Ovary (tissue), 9 donors: Measurements from ENCODE around the gene ERG28. TPM values are rescaled to one million over a fixed set of nuclear protein-coding genes. Genes with fewer than 3 reads are reported as not detected.

Experiments used
- DNase-seq, 5 donors: peaks; one replicate each; pipeline ENCODE4 v3.0.0-alpha.2; 2019 to 2020
- H3K27ac ChIP-seq, 2 donors: fragments of 200-600 bp; one replicate each; pipeline versions ENCODE4 v1.5.1 to v1.8.0; 2019 to 2022
- H3K27me3 ChIP-seq: fragments of 200-600 bp; one replicate; pipeline ENCODE4 v1.8.0; 2022
- H3K36me3 ChIP-seq: fragments of 200-600 bp; sonication (generic); one replicate; pipeline ENCODE4 v1.5.1; 2019
- H3K4me1 ChIP-seq: one replicate; pipeline ENCODE4 v1.8.1; 2013; ENCODE audit warnings: mild to moderate bottlenecking, moderate library complexity; ENCODE audit not compliant: insufficient read depth
- H3K4me3 ChIP-seq: fragments of 200-600 bp; sonication (generic); one replicate; pipeline ENCODE4 v1.5.1; 2017
- H3K9me3 ChIP-seq, 2 donors: fragments of 200-600 bp in 1 of 2; sonication (generic) in 1 of 2; one replicate each; pipeline versions ENCODE4 v1.5.1 to v1.8.1; 2013 to 2019; ENCODE audit warnings: mild to moderate bottlenecking in 1 of 2, moderate library complexity in 1 of 2
- CTCF ChIP-seq, 3 donors: fragments of 450-650 bp in 2 of 3; fragments of 200-600 bp in 1 of 3; IDR thresholded peaks; one replicate each; pipeline versions ENCODE4 v1.5.1 to v1.8.0; 2016 to 2022; ENCODE audit warnings: antibody characterized with exemption in 3 of 3, mild to moderate bottlenecking in 1 of 3
- EP300 ChIP-seq: sonication (generic); formaldehyde crosslinking; IDR thresholded peaks from one replicate; pipeline ENCODE4 v1.6.1; 2017; ENCODE audit warnings: antibody characterized with exemption
- POLR2A ChIP-seq: fragments of 450-650 bp; IDR thresholded peaks from one replicate; pipeline ENCODE4 v1.6.1; 2017; ENCODE audit warnings: antibody characterized with exemption, mild to moderate bottlenecking, moderate library complexity
- WGBS, 3 donors: extraction: QIAGEN DNeasy Blood & Tissue Kit in 1 of 3; methylation state at CpG; one replicate each; pipeline versions ENCODE4 v1.1.5 to v1.1.7; 2013 to 2017; 5-methylcytosine and 5-hydroxymethylcytosine counted together
- intact Hi-C, 4 donors: fragments of 100-400 bp; cut with DNase I; formaldehyde crosslinking; loops; one replicate each; pipeline versions ENCODE4 v1.11.0 to v1.15.1; 2022 to 2023
- polyA plus RNA-seq, 2 donors: library from polyadenylated mRNA; stranded (reverse); fragments of 200-250 nt in 1 of 2; fragments of 350-450 nt in 1 of 2; fragmentation: Illumina TruSeq in 1 of 2; extraction: RNeasy Lipid Tissue Mini Kit (QIAGEN cat#74804) in 1 of 2; gene quantifications; one replicate each; pipeline ENCODE4 v1.2.3, GENCODE V29; 2013 to 2014
- total RNA-seq, 7 donors: library from RNA; depleted of rRNA in 2 of 7; stranded (reverse); fragments of >200 nt in 2 of 7; fragmentation: NEBNext Ultra II Directional in 3 of 7; extraction: Animal tissue kit (Norgen Biotek cat#: 25700) in 3 of 7; gene quantifications; one replicate each; pipeline versions ENCODE4 v1.1.0 to v1.2.4, GENCODE V29; 2016 to 2023
- donor health status: DM: no; HTN: no; CAD: no; lungs with moderate emphysema.
- donor health status: DM: no; HTN: no; CAD: no.
- donor health status: Bipolar disorder and iron deficiency.
- donor health status: DM: yes; HTN: yes; CAD: no.
- donor health status: DM: no; HTN: no; CAD: no.
- donor health status: DM: yes; HTN: yes; CAD: no.

The ERG28 gene
- total and polyA plus RNA-seq, 9 donors = 11.4 to 55.1 (median 17.0) TPM

- Histone ChIP-seq H3K27me3 (no peaks in the 10 kb centered on the region), H3K27ac (no peak overlapping the region), H3K4me3 (no peak overlapping the region), H3K9me3 (no peaks in the 10 kb centered on the region), H3K4me1 (no peaks in the 10 kb centered on the region), H3K36me3 (no peaks in the 10 kb centered on the region)
- intact Hi-C loops = no loop called here
- no peak for DNase-seq
- TF ChIP-seq CTCF (IDR thresholded peaks at IDR 0.05) (no peak), POLR2A (no peak), EP300 (no peak)
- WGBS, 3 donors = 97 to 100% (median 100%) methylated on average over 1 of the region's 1 CpG
These were observed 41.1 kb downstream of the ERG28 start for GRCh38 chr14:75619548-75619947.

GRCh38 chr14:75615200-75615599 lies 45.5 kb downstream of the ERG28 start:
- WGBS, 3 donors = 77 to 91% (median 79%) methylated on average over 4 of the region's 4 CpGs
- intact Hi-C loops = no loop called here
- DNase-seq = no peak
- TF ChIP-seq EP300 = no peak
- no peak for TF ChIP-seq CTCF (IDR thresholded peaks at IDR 0.05)
- TF ChIP-seq POLR2A = no peak
- Histone ChIP-seq H3K27me3 (no peaks in the 10 kb centered on the region), H3K36me3 (no peaks in the 10 kb centered on the region), H3K4me1 (no peaks in the 10 kb centered on the region), H3K9me3 (no peaks in the 10 kb centered on the region), H3K4me3 (no peak overlapping the region), H3K27ac (no peak overlapping the region)

- TF ChIP-seq POLR2A (no peak), CTCF (IDR thresholded peaks at IDR 0.05) (no peak), EP300 (no peak)
- Histone ChIP-seq H3K4me1 (no peaks in the 10 kb centered on the region), H3K27me3 (no peaks in the 10 kb centered on the region), H3K36me3 (no peaks in the 10 kb centered on the region), H3K4me3 (no peak overlapping the region), H3K27ac (no peak overlapping the region), H3K9me3 (no peaks in the 10 kb centered on the region)
- no peak for DNase-seq
- intact Hi-C loops = no loop called here
- 68 to 70% (median 69%) methylated on average over 4 of the region's 4 CpGs for whole genome bisulfite sequencing, 3 donors
These were observed 46.5 kb downstream of the ERG28 start for GRCh38 chr14:75614179-75614578.

GRCh38 chr14:75612157-75612556 lies 48.5 kb downstream of the ERG28 start:
- TF ChIP-seq POLR2A (no peak), EP300 (no peak), CTCF (IDR thresholded peaks at IDR 0.05) (no peak)

More at GRCh38 chr14:75612157-75612556, 48.5 kb downstream of the ERG28 start:
- intact Hi-C loops = no loop called here
- no peak for DNase-seq
- Histone ChIP-seq H3K27me3 (no peaks in the 10 kb centered on the region), H3K4me3 (no peak overlapping the region), H3K27ac (no peak overlapping the region), H3K4me1 (no peaks in the 10 kb centered on the region), H3K9me3 (no peaks in the 10 kb centered on the region), H3K36me3 (no peaks in the 10 kb centered on the region)
- 78 to 88% (median 82%) methylated on average over 4 of the region's 4 CpGs for WGBS, 3 donors
